ENCODE measurements around the gene CALCR. TPM values are rescaled to one million over a fixed set of nuclear protein-coding genes. Genes with fewer than 3 reads are reported as not detected.
"Not testable (repeated sequence)": the region's sequence is repeated elsewhere in the genome, so short reads cannot be mapped to it uniquely, and the experiment has no call there.

Gene CALCR
- total and polyA plus RNA-seq, 8 donors: not detected

DNA sequence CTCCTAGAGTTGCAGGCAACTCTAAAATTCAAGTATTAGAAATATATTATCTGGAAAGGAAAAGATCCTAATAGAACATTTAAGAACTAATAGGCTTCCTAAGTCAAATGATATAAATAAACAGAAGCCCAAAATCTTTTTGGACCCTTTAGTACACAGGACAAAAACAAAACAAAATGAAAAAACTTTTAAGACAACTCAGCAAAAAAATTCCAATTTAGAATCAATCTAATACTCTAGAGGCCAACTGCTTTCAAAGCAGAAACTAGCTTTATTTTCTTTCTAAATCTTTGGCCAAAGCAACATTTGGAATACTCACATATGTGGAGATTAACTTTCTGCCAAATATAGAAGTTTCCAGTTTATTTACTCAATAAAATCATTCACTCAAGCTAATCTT is 65.2 kb downstream of the CALCR start:
- intact Hi-C loops (cut with DNase I; ENCODE audit: low total_unique reads): no loop called here
- H3K27me3 ChIP-seq: no peaks in the 10 kb centered on the region
- no peak overlapping the region for H3K4me3 ChIP-seq

GRCh38 chr7:93503088-93503487 is 71.4 kb downstream of the CALCR start:
- H3K27ac ChIP-seq: no peak overlapping the region
- DNase-seq: no peak
- H3K4me3 ChIP-seq: no peak overlapping the region
- no peaks in the 10 kb centered on the region for H3K27me3 ChIP-seq
- 56 to 72% (median 66%) methylated on average over 3 of the region's 3 CpGs for WGBS, 5 donors
- TF ChIP-seq, protein P1, sequence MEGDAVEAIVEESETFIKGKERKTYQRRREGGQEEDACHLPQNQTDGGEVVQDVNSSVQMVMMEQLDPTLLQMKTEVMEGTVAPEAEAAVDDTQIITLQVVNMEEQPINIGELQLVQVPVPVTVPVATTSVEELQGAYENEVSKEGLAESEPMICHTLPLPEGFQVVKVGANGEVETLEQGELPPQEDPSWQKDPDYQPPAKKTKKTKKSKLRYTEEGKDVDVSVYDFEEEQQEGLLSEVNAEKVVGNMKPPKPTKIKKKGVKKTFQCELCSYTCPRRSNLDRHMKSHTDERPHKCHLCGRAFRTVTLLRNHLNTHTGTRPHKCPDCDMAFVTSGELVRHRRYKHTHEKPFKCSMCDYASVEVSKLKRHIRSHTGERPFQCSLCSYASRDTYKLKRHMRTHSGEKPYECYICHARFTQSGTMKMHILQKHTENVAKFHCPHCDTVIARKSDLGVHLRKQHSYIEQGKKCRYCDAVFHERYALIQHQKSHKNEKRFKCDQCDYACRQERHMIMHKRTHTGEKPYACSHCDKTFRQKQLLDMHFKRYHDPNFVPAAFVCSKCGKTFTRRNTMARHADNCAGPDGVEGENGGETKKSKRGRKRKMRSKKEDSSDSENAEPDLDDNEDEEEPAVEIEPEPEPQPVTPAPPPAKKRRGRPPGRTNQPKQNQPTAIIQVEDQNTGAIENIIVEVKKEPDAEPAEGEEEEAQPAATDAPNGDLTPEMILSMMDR (IDR thresholded peaks at IDR 0.05): no peak
- no peak for TF ChIP-seq POLR2AphosphoS5 (IDR thresholded peaks at IDR 0.05)
- TF ChIP-seq EP300 (IDR thresholded peaks at IDR 0.05): no peak
- TF ChIP-seq POLR2A (IDR thresholded peaks at IDR 0.05): no peak
- no peaks in the 10 kb centered on the region for H3K9me3 ChIP-seq
- no peaks in the 10 kb centered on the region for H3K4me1 ChIP-seq
- no peaks in the 10 kb centered on the region for H3K36me3 ChIP-seq
- intact Hi-C loops (cut with DNase I; ENCODE audit: low total_unique reads): no loop called here

More for the DNA sequence above, 65.2 kb downstream of the CALCR start:
- H3K9me3 ChIP-seq: no peaks in the 10 kb centered on the region
- no peak overlapping the region for H3K27ac ChIP-seq
- no peaks in the 10 kb centered on the region for H3K36me3 ChIP-seq
- no peaks in the 10 kb centered on the region for H3K4me1 ChIP-seq
- TF ChIP-seq EP300 (IDR thresholded peaks at IDR 0.05): no peak
- TF ChIP-seq, protein P1 (IDR thresholded peaks at IDR 0.05): no peak
- TF ChIP-seq POLR2AphosphoS5 (IDR thresholded peaks at IDR 0.05): no peak
- TF ChIP-seq POLR2A (IDR thresholded peaks at IDR 0.05): no peak
- DNase-seq: no peak

GRCh38 chr7:93491860-93492259 is 82.7 kb downstream of the CALCR start:
- WGBS, 5 donors: 81 to 91% (median 86%) methylated on average over 3 of the region's 3 CpGs
- H3K4me1 ChIP-seq: not testable (repeated sequence)

GRCh38 chr7:93476491-93477344 is 97.8 kb downstream of the CALCR start:
- H3K4me1 ChIP-seq: no peaks in the 10 kb centered on the region
- TF ChIP-seq EP300 (IDR thresholded peaks at IDR 0.05) (no peak), POLR2AphosphoS5 (IDR thresholded peaks at IDR 0.05) (no peak), POLR2A (IDR thresholded peaks at IDR 0.05) (no peak)
- TF ChIP-seq, protein P1 (IDR thresholded peaks at IDR 0.05): no peak
- DNase-seq: no peak
- intact Hi-C loops (cut with DNase I; ENCODE audit: low total_unique reads): no loop called here
- H3K27me3 ChIP-seq: no peaks in the 10 kb centered on the region
- no peaks in the 10 kb centered on the region for H3K36me3 ChIP-seq
- no peak overlapping the region for H3K4me3 ChIP-seq
- no peak overlapping the region for H3K27ac ChIP-seq
- no peaks in the 10 kb centered on the region for H3K9me3 ChIP-seq
- WGBS, 5 donors: 58 to 79% (median 64%) methylated on average over 2 of the region's 2 CpGs

More at GRCh38 chr7:93491860-93492259, 82.7 kb downstream of the CALCR start:
- DNase-seq; H3K9me3 ChIP-seq; H3K27me3 ChIP-seq; intact Hi-C loops (cut with DNase I; ENCODE audit: low total_unique reads); H3K4me3 ChIP-seq; H3K27ac ChIP-seq; H3K36me3 ChIP-seq: not testable (repeated sequence)

GRCh38 chr7:93475811-93476210 is 98.7 kb downstream of the CALCR start:
- no peak overlapping the region for H3K27ac ChIP-seq
- DNase-seq: no peak
- no peaks in the 10 kb centered on the region for H3K9me3 ChIP-seq
- no peaks in the 10 kb centered on the region for H3K36me3 ChIP-seq
- intact Hi-C loops (cut with DNase I; ENCODE audit: low total_unique reads): no loop called here
- no peak overlapping the region for H3K4me3 ChIP-seq
- 66 to 76% (median 76%) methylated on average over 4 of the region's 4 CpGs for WGBS, 5 donors
- no peaks in the 10 kb centered on the region for H3K4me1 ChIP-seq
- no peak for TF ChIP-seq EP300 (IDR thresholded peaks at IDR 0.05)
- TF ChIP-seq, protein P1 (IDR thresholded peaks at IDR 0.05): no peak
- TF ChIP-seq POLR2AphosphoS5 (IDR thresholded peaks at IDR 0.05): no peak
- no peak for TF ChIP-seq POLR2A (IDR thresholded peaks at IDR 0.05)
- no peaks in the 10 kb centered on the region for H3K27me3 ChIP-seq

Measured in stomach (tissue), 9 donors.